B cell (primary cell): ENCODE measurements around the gene RBM20.

Experiments used
- EZH2 ChIP-seq: IDR thresholded peaks from 2 replicates; pipeline ENCODE4 v1.6.1; 2012; ENCODE audit warnings: borderline replicate concordance, low read depth, mild to moderate bottlenecking, moderate library complexity, low read length; ENCODE audit not compliant: insufficient read depth, poor library complexity, severe bottlenecking
- TF ChIP-seq, protein P1 (sequence below): fragments of 200-600 bp; IDR thresholded peaks from one replicate; pipeline ENCODE4 v1.8.0; 2022; ENCODE audit warnings: antibody characterized with exemption, mild to moderate bottlenecking

DNA sequence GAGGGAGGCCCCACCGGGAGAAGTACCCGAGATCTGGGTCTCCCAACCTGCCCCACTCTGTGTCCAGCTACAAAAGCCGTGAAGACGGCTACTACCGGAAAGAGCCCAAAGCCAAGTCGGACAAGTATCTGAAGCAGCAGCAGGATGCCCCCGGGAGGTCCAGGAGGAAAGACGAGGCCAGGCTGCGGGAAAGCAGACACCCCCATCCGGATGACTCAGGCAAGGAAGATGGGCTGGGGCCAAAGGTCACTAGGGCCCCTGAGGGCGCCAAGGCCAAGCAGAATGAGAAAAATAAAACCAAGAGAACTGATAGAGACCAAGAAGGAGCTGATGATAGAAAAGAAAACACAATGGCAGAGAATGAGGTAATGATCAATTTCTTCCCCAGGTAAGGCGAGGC is 168.4 kb downstream of the RBM20 start:
- TF ChIP-seq, protein P1, sequence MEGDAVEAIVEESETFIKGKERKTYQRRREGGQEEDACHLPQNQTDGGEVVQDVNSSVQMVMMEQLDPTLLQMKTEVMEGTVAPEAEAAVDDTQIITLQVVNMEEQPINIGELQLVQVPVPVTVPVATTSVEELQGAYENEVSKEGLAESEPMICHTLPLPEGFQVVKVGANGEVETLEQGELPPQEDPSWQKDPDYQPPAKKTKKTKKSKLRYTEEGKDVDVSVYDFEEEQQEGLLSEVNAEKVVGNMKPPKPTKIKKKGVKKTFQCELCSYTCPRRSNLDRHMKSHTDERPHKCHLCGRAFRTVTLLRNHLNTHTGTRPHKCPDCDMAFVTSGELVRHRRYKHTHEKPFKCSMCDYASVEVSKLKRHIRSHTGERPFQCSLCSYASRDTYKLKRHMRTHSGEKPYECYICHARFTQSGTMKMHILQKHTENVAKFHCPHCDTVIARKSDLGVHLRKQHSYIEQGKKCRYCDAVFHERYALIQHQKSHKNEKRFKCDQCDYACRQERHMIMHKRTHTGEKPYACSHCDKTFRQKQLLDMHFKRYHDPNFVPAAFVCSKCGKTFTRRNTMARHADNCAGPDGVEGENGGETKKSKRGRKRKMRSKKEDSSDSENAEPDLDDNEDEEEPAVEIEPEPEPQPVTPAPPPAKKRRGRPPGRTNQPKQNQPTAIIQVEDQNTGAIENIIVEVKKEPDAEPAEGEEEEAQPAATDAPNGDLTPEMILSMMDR, result no peak
- TF ChIP-seq EZH2, result no peak
